ENCODE data around the gene NSUN6.

NSUN6 gene

GRCh38 chr10:18557960-18558359 is 93.4 kb downstream of the NSUN6 start:
- no peak for DNase-seq

GRCh38 chr10:18556522-18557147 is 94.8 kb downstream of the NSUN6 start:
- no peak for DNase-seq

GRCh38 chr10:18554479-18554878 is 96.9 kb downstream of the NSUN6 start:
- DNase-seq: no peak

- no peak for DNase-seq
These were observed 99.9 kb downstream of the NSUN6 start for GRCh38 chr10:18551473-18551872.

GRCh38 chr10:18549105-18549504 is 102.3 kb downstream of the NSUN6 start:
- DNase-seq: no peak

- DNase-seq: no peak
These were observed 105.6 kb downstream of the NSUN6 start for GRCh38 chr10:18545621-18546305.

GRCh38 chr10:18542832-18543231 is 108.6 kb downstream of the NSUN6 start:
- DNase-seq: no peak

GRCh38 chr10:18540195-18540594 is 111.2 kb downstream of the NSUN6 start:
- no peak for DNase-seq

GRCh38 chr10:18539335-18539734 is 112.1 kb downstream of the NSUN6 start:
- DNase-seq: no peak

GRCh38 chr10:18533896-18534295 is 117.5 kb downstream of the NSUN6 start:
- DNase-seq: no peak

- no peak for DNase-seq
These were observed 118.4 kb downstream of the NSUN6 start for GRCh38 chr10:18532881-18533535.

- no peak for DNase-seq
These were observed 123.1 kb downstream of the NSUN6 start for GRCh38 chr10:18528292-18528691.

- no peak for DNase-seq
These were observed 123.7 kb downstream of the NSUN6 start for GRCh38 chr10:18527687-18528086.

- no peak for DNase-seq
These were observed 127.5 kb downstream of the NSUN6 start for GRCh38 chr10:18523858-18524257.

- no peak for DNase-seq
These were observed 128.4 kb downstream of the NSUN6 start for GRCh38 chr10:18523025-18523424.

- no peak for DNase-seq
These were observed 134.5 kb downstream of the NSUN6 start for GRCh38 chr10:18516851-18517250.

GRCh38 chr10:18514537-18514936 is 136.8 kb downstream of the NSUN6 start:
- no peak for DNase-seq

- no peak for DNase-seq
These were observed 142.8 kb downstream of the NSUN6 start for GRCh38 chr10:18508587-18508986.

GRCh38 chr10:18505456-18506118 is 145.8 kb downstream of the NSUN6 start:
- DNase-seq: no peak

GRCh38 chr10:18504161-18504560 is 147.2 kb downstream of the NSUN6 start:
- DNase-seq: no peak

- no peak for DNase-seq
These were observed 149.8 kb downstream of the NSUN6 start for GRCh38 chr10:18501629-18502028.

GRCh38 chr10:18501198-18501597 is 150.2 kb downstream of the NSUN6 start:
- DNase-seq: no peak

- no peak for DNase-seq
These were observed 150.8 kb downstream of the NSUN6 start for GRCh38 chr10:18500576-18500975.

- DNase-seq: no peak
These were observed 152.4 kb downstream of the NSUN6 start for GRCh38 chr10:18498998-18499397.

All from activated T-cell treated with anti-CD3 and anti-CD28 coated beads for 4 hours (primary cell).